Measurements from ENCODE around the gene STAG1. TPM values are rescaled to one million over a fixed set of nuclear protein-coding genes. Genes with fewer than 3 reads are reported as not detected.
A peak's percentile ranks its signal among the peaks of the same experiment; 100 is the strongest.
"Not testable (repeated sequence)": the region's sequence is repeated elsewhere in the genome, so short reads cannot be mapped to it uniquely, and the experiment has no call there.

The STAG1 gene
- polyA plus RNA-seq, 1 donor from 2014 or later, result 20.8 TPM

DNA sequence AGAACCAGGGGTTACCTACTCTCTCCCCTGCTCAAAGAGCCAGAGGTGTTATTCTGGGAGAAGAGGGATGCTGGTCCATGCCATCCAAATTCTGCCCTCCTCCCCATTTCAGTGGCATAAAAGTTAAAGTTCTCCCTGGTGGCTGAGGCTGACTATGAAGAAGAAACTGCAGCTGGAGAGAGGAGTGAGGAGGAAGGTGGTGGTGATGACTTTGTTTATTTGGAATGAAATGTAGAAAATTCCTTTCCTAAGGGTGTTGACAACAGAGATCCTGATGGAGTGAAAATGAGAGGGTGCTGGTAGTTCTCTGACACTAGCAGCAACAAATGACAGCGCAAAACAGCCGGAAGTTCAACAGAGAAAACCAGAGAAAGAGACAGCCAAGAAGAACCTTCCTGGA lies 401.6 kb downstream of the STAG1 start:
- Mint-ChIP-seq H3K9me3 (no peaks in the 10 kb centered on the region), H3K27me3 (no peaks in the 10 kb centered on the region), H3K4me3 (no peak overlapping the region), H3K27ac (no peak overlapping the region), H3K36me3 (peaks cover 13% of the 10 kb centered on the region), H3K4me1 (peaks cover 0 to 5% (median 4%) of the 10 kb centered on the region in 3 donors)

DNA sequence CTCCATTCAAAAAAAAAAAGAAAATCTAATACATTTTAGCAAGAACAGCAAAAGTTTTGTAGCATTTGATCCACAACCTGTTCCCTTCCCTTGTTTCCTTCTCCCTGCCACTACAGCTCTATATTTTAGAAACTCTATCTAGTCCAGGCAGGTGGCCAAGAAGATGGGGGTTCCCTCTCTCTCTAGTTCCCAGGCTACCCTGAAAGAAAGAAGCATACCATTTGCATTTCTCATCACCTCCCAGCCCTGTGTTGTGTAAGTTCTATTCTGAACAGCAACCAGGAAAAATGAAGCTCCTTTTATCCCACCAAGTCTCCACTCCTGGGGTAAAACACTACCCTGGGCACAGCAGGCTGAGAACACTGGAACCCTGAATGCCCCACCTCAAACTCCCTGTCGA lies 402.0 kb downstream of the STAG1 start:
- Mint-ChIP-seq H3K27me3 (no peaks in the 10 kb centered on the region), H3K4me1 (peaks cover 0 to 5% (median 4%) of the 10 kb centered on the region in 3 donors), H3K4me3 (no peak overlapping the region), H3K27ac (peak overlapping the region in 1 of 3 donors; percentile 53), H3K36me3 (peaks cover 9% of the 10 kb centered on the region), H3K9me3 (no peaks in the 10 kb centered on the region)

DNA sequence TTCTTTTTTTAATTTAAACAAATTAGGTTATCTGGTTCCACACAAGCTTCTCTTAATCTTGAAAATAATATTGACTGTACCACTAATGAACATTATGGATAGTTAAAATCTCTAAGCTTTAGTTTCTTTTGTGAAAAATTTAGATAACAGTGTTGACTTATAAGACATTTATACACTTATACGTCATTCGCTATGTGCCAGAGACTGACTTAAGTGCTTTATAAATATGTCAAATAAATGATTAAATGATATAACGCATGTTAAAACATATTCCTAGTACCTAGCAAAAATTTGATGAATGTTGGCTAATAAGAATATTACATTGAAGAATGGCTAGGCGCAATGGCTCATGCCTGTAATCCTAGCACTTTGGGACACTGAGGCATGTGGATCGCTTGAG lies 405.7 kb downstream of the STAG1 start:
- Mint-ChIP-seq H3K4me3 (no peak overlapping the region), H3K27me3 (no peaks in the 10 kb centered on the region), H3K36me3 (peaks cover 3% of the 10 kb centered on the region), H3K27ac (no peak overlapping the region), H3K4me1 (no peaks in the 10 kb centered on the region), H3K9me3 (no peaks in the 10 kb centered on the region)

DNA sequence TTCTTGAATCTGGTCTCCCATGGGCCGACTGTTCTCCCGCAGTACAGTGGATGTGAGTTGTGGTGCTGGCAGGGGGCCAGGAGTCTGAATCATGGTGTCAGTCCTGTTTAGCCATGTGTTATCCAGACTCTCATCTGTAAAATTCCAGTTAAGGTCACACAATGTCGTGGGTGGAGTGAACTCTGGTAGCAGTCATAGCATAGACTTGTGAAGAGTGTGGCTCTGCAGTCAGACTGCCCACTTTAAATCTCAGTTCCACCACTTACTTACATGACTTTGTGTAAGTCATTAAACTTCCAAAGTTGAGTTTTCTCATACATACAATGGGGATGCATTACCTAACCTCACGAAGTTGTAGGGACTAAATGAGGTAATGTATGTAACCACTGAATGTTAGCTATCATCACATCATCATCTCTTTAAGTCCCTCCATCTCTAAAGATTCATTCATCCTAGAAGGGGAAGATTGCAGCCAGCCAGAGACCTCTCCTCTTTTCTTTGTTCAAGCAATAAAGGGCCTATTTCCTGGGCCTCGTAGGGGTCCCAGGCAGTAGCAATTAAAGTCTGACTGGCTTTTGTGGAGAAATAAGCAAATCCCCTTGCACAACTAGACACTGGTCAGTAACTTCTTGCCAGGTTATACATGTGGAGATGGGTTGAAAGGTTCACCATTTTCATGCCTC lies 408.2 kb downstream of the STAG1 start:
- no peaks in the 10 kb centered on the region for H3K27me3 Mint-ChIP-seq
- H3K4me3 Mint-ChIP-seq, result no peak overlapping the region
- H3K4me1 Mint-ChIP-seq, result no peaks in the 10 kb centered on the region
- H3K36me3 Mint-ChIP-seq, result peaks cover 3% of the 10 kb centered on the region
- H3K27ac Mint-ChIP-seq, result no peak overlapping the region
- no peaks in the 10 kb centered on the region for H3K9me3 Mint-ChIP-seq

DNA sequence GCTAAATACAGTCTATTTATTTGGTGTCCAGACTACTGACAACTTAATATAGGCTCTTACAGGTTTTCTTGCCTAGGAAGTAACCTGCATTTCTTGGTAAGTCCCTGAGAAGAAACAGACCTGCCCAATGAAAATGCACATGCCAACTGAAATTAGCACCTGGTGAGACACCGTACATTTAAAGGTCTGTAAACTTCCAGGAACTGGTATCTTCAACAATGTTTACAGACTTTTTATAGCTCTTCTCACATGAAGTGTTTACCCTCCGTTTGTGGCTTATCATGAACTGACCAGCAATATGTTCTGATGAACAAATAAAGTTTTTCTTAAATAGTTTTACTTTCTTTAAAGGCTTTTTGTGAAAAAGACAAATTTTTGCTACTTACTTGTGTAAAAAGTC lies 408.7 kb downstream of the STAG1 start:
- no peaks in the 10 kb centered on the region for H3K9me3 Mint-ChIP-seq
- no peaks in the 10 kb centered on the region for H3K4me1 Mint-ChIP-seq
- no peaks in the 10 kb centered on the region for H3K27me3 Mint-ChIP-seq
- no peak overlapping the region for H3K4me3 Mint-ChIP-seq
- H3K27ac Mint-ChIP-seq, result no peak overlapping the region
- H3K36me3 Mint-ChIP-seq, result peaks cover 3% of the 10 kb centered on the region

GRCh38 chr3:136336329-136337100 lies 415.7 kb downstream of the STAG1 start:
- no peaks in the 10 kb centered on the region for H3K9me3 Mint-ChIP-seq
- no peak overlapping the region for H3K4me3 Mint-ChIP-seq
- peaks cover 0 to 2% (median 0%) of the 10 kb centered on the region in 3 donors for H3K4me1 Mint-ChIP-seq
- no peaks in the 10 kb centered on the region for H3K27me3 Mint-ChIP-seq
- peak overlapping the region in 1 of 3 donors; percentile 48 for H3K27ac Mint-ChIP-seq
- peaks cover 10% of the 10 kb centered on the region for H3K36me3 Mint-ChIP-seq

DNA sequence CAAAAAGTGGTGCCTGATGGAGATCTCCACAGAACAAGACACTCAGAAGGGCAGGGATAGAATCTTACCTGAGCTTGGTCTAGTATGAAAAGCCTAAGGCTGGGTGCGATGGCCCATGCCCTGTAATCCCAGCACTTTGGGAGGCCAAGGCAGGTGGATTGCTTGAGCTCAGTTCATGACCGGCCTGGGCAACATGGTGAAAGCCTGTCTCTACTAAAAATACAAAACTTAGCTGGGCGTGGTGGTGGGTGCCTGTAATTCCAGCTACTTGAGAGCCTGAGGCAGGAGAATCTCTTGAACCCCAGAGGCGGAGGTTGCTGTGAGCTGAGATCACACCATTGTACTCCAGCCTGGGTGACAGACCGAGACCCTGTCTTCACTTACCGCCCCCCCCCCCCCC lies 417.5 kb downstream of the STAG1 start:
- not testable (repeated sequence) for H3K27me3 Mint-ChIP-seq, H3K4me1 Mint-ChIP-seq, H3K4me3 Mint-ChIP-seq, H3K9me3 Mint-ChIP-seq, H3K27ac Mint-ChIP-seq
- peaks cover 14% of the 10 kb centered on the region for H3K36me3 Mint-ChIP-seq

- H3K36me3 Mint-ChIP-seq, result peaks cover 16% of the 10 kb centered on the region
- no peaks in the 10 kb centered on the region for H3K27me3 Mint-ChIP-seq
- no peak overlapping the region for H3K27ac Mint-ChIP-seq
- H3K9me3 Mint-ChIP-seq, result peaks cover 0 to under 1% (median 0%) of the 10 kb centered on the region in 3 donors
- peaks cover 0 to 2% (median 0%) of the 10 kb centered on the region in 3 donors for H3K4me1 Mint-ChIP-seq
- no peak overlapping the region for H3K4me3 Mint-ChIP-seq
Measured at GRCh38 chr3:136334209-136334608, 418.0 kb downstream of the STAG1 start.

DNA sequence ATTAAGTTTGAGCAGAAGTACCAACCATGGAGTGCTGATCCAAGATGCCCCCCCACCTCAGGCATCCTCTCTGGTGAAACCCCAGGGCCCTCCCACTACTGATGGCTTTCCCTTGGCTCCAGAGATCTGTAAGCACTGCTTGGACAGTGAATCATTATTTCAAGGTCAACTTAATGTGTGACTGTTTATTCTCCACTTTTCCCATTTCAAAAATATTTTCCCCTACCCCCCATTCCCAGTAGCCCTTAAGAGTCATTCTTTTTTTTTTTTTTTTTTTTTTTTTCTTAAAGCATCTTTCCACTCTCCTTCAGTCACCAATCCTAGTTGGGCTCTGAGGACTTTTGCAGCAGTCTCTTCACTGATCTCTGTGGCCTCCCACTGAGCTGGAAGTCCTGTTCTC lies 419.4 kb downstream of the STAG1 start:
- Mint-ChIP-seq H3K27ac (peak overlapping the region in 1 of 3 donors; percentile 4), H3K27me3 (no peaks in the 10 kb centered on the region), H3K4me3 (no peak overlapping the region), H3K9me3 (peaks cover 0 to 2% (median 0%) of the 10 kb centered on the region in 3 donors), H3K4me1 (peaks cover 0 to 2% (median 0%) of the 10 kb centered on the region in 3 donors), H3K36me3 (peaks cover 24% of the 10 kb centered on the region)

DNA sequence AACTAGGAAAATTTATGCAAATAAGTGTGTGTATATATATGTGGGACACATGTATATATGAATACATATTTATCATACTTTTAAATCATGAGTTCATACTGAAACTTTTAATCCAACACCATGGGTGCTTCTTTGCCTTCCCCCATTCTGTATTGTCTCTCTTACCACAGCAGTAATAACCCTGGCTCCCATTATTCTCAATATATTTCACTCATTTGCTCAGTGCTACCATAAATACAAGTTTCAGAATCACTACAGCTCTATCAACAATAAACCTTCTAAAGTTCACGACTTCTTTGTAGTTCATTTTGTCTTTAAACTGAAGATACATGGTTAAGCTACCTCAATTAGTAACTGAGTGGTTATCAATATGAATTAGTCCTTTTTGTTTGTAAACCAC lies 419.9 kb downstream of the STAG1 start:
- H3K4me3 Mint-ChIP-seq, result no peak overlapping the region
- peaks cover 0 to 2% (median 0%) of the 10 kb centered on the region in 3 donors for H3K9me3 Mint-ChIP-seq
- H3K27ac Mint-ChIP-seq, result peak overlapping the region in 1 of 3 donors; percentile 4
- H3K36me3 Mint-ChIP-seq, result peaks cover 24% of the 10 kb centered on the region
- no peaks in the 10 kb centered on the region for H3K27me3 Mint-ChIP-seq
- peaks cover 0 to 2% (median 0%) of the 10 kb centered on the region in 3 donors for H3K4me1 Mint-ChIP-seq

DNA sequence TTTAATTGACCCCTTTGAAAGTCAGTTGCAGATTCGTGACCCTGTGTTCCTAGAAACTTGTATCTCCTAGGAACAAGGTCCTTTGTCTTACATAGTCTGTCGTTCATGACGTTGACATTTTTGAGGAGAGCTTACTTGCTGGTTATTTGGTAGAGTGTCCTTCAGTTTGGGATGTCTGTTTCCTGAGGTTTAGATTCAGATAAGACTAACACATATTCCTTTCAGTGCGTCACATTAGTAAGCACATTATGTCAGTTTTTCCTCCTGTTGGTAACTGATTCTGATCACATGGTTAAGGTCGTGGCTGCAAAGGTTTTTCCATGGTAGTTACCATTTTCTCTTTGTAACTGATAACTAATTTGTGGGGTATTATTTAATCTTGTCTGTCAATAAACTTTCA lies 421.3 kb downstream of the STAG1 start:
- peaks cover 0 to 2% (median 0%) of the 10 kb centered on the region in 3 donors for H3K9me3 Mint-ChIP-seq
- no peak overlapping the region for H3K27ac Mint-ChIP-seq
- no peaks in the 10 kb centered on the region for H3K27me3 Mint-ChIP-seq
- peaks cover 0 to 2% (median 0%) of the 10 kb centered on the region in 3 donors for H3K4me1 Mint-ChIP-seq
- peaks cover 24% of the 10 kb centered on the region for H3K36me3 Mint-ChIP-seq
- no peak overlapping the region for H3K4me3 Mint-ChIP-seq

DNA sequence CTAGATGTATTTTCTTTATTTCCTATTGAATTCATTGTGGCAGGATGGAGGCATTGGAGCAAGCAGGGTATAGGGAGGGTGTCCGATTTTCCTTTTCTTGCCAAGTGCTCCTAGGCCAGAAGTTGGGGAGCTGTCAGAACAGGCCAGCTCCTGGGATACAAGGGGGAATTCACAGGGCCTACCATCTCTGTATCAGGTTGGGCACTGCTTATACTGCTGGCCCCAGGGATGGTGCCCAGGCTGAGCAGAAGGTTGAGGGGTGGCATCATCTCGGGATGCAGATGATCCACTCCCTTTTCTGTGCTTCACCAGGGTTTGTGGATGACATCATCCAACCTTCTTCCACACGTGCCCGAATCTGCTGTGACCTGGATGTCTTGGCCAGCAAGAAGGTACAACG lies 422.6 kb downstream of the STAG1 start:
- peaks cover 30% of the 10 kb centered on the region for H3K36me3 Mint-ChIP-seq
- peaks cover 0 to 2% (median 0%) of the 10 kb centered on the region in 3 donors for H3K4me1 Mint-ChIP-seq
- H3K27me3 Mint-ChIP-seq, result no peaks in the 10 kb centered on the region
- no peak overlapping the region for H3K27ac Mint-ChIP-seq
- no peak overlapping the region for H3K4me3 Mint-ChIP-seq
- H3K9me3 Mint-ChIP-seq, result peaks cover 0 to 2% (median under 1%) of the 10 kb centered on the region in 3 donors

GRCh38 chr3:136327671-136328070 lies 424.5 kb downstream of the STAG1 start:
- H3K27me3 Mint-ChIP-seq, result no peaks in the 10 kb centered on the region
- H3K4me1 Mint-ChIP-seq, result peaks cover 0 to 2% (median 0%) of the 10 kb centered on the region in 3 donors
- H3K4me3 Mint-ChIP-seq, result no peak overlapping the region
- peaks cover 39% of the 10 kb centered on the region for H3K36me3 Mint-ChIP-seq
- no peak overlapping the region for H3K27ac Mint-ChIP-seq
- peaks cover 3 to 8% (median 6%) of the 10 kb centered on the region in 3 donors for H3K9me3 Mint-ChIP-seq

- Mint-ChIP-seq H3K9me3 (peaks cover 7 to 17% (median 11%) of the 10 kb centered on the region in 3 donors), H3K4me3 (no peak overlapping the region), H3K27ac (no peak overlapping the region), H3K36me3 (peaks cover 47% of the 10 kb centered on the region), H3K4me1 (no peaks in the 10 kb centered on the region), H3K27me3 (no peaks in the 10 kb centered on the region)
Measured at GRCh38 chr3:136326316-136326715, 425.9 kb downstream of the STAG1 start.

DNA sequence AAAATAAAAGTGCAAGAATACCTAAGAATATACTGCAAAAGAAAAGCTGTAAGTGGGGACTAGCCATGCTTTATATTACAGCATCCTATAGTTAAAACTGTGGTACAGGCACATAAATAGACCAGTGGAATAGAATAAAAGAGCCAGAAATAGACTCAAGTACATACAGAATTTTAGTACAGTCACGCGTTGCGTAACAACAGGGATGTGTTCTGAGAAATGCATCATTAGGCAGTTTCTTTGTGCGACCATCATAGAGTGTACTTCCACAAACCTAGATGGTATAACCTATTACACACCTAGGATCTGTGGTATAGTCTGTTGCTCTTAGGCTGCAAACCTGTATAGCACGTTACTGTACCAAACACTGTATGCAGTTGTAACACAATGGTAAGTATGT lies 440.2 kb downstream of the STAG1 start:
- Mint-ChIP-seq H3K27ac (no peak overlapping the region), H3K4me3 (no peak overlapping the region), H3K27me3 (no peaks in the 10 kb centered on the region), H3K4me1 (peaks cover 0 to 2% (median 0%) of the 10 kb centered on the region in 3 donors), H3K9me3 (no peaks in the 10 kb centered on the region), H3K36me3 (peaks cover 26% of the 10 kb centered on the region)

Data from IgD-negative memory B cell (primary cell).